IMR-90 (cell line): ENCODE data around the gene CCDC27. TPM values are rescaled to one million over a fixed set of nuclear protein-coding genes. Genes with fewer than 3 reads are reported as not detected.

ENCODE experiments used
- ATAC-seq: fragments of 200-7000 bp; cut with Tn5 transposase; 2 replicates; pipeline ENCODE4 v1.9.1; 2020; ENCODE audit warnings: low read depth, mild to moderate bottlenecking, moderate library complexity
- BruUV-seq: library from RNA; stranded (reverse); fragments of 400-500 nt; replicated peaks from 2 replicates; lab custom pipeline; 2021; lab: Mats Ljungman, UMichigan
- CTCF ChIA-PET: fragments of 300-600 bp; formaldehyde crosslinking; extraction: SDS; loops from one replicate; lab custom pipeline; 2021; ENCODE audit warnings: antibody characterized with exemption; lab: Yijun Ruan, JAX
- POLR2A ChIA-PET: fragments of 300-600 bp; sonication (Branson Sonifier 250); formaldehyde crosslinking; loops from one replicate; lab custom pipeline; 2022; ENCODE audit warnings: antibody characterized with exemption; ENCODE audit not compliant: unreplicated experiment; lab: Charles Lee
- DNase-seq: peaks from one replicate; pipeline ENCODE4 v3.0.0; 2013
- H2AFZ ChIP-seq: replicated peaks from 2 replicates; pipeline ENCODE3; 2013; ENCODE audit warnings: low read length, mild to moderate bottlenecking; ENCODE audit not compliant: poor library complexity
- H2AK5ac ChIP-seq: 2 replicates; pipeline ENCODE4 v1.6.1; 2013; ENCODE audit warnings: low read depth, low read length, inconsistent platforms
- H2AK9ac ChIP-seq: replicated peaks from 2 replicates; pipeline ENCODE3; 2013; ENCODE audit warnings: mild to moderate bottlenecking, low read depth, low read length, moderate library complexity; ENCODE audit not compliant: poor library complexity
- H2BK120ac ChIP-seq: 2 replicates; pipeline ENCODE4 v1.6.1; 2013; ENCODE audit warnings: low read depth, low read length, inconsistent platforms
- H2BK15ac ChIP-seq: 3 replicates; pipeline ENCODE4 v1.6.1; 2013; ENCODE audit warnings: low read depth, low read length, inconsistent platforms
- H2BK20ac ChIP-seq: 2 replicates; pipeline ENCODE4 v1.6.1; 2013; ENCODE audit warnings: low read depth, mild to moderate bottlenecking, inconsistent platforms, low read length, moderate library complexity
- H2BK5ac ChIP-seq: 2 replicates; pipeline ENCODE4 v1.6.1; 2013; ENCODE audit warnings: mild to moderate bottlenecking, low read depth, low read length, inconsistent platforms; ENCODE audit not compliant: poor library complexity, severe bottlenecking
- H3K14ac ChIP-seq: replicated peaks from 2 replicates; pipeline ENCODE4 v1.6.1; 2013; ENCODE audit warnings: low read depth, low read length, inconsistent platforms
- H3K18ac ChIP-seq: 2 replicates; pipeline ENCODE4 v1.6.1; 2013; ENCODE audit warnings: low read depth, low read length, control low read depth
- H3K23ac ChIP-seq: 2 replicates; pipeline ENCODE4 v1.6.1; 2013; ENCODE audit warnings: low read depth, low read length, inconsistent platforms
- H3K27ac ChIP-seq: 2 replicates; pipeline ENCODE4 v1.5.1; 2013; ENCODE audit warnings: mild to moderate bottlenecking, control low read depth, low read length; ENCODE audit not compliant: insufficient read depth
- H3K27me3 ChIP-seq: 2 replicates; pipeline ENCODE4 v1.6.1; 2013; ENCODE audit warnings: low read length; ENCODE audit not compliant: control insufficient read depth, insufficient read depth
- H3K36me3 ChIP-seq: 2 replicates; pipeline ENCODE4 v1.6.1; 2013; ENCODE audit warnings: low read length, mixed read lengths; ENCODE audit not compliant: control insufficient read depth, insufficient read depth
- H3K4ac ChIP-seq: 2 replicates; pipeline ENCODE4 v1.6.1; 2013; ENCODE audit warnings: low read depth, low read length, inconsistent platforms
- H3K4me1 ChIP-seq: 2 replicates; pipeline ENCODE4 v1.6.1; 2013; ENCODE audit warnings: low read length, mixed read lengths; ENCODE audit not compliant: control insufficient read depth, insufficient read depth
- H3K4me2 ChIP-seq: 2 replicates; pipeline ENCODE4 v1.6.1; 2013; ENCODE audit warnings: low read depth, mild to moderate bottlenecking, control low read depth, low read length, moderate library complexity
- H3K4me3 ChIP-seq: 2 replicates; pipeline ENCODE4 v1.5.1; 2013; ENCODE audit warnings: low read depth, mild to moderate bottlenecking, control low read depth, low read length, moderate library complexity; ENCODE audit not compliant: insufficient read depth
- H3K56ac ChIP-seq: 2 replicates; pipeline ENCODE4 v1.6.1; 2013; ENCODE audit warnings: low read length, inconsistent platforms; ENCODE audit not compliant: insufficient read depth; ENCODE audit errors: extremely low read depth
- H3K79me1 ChIP-seq, 2 experiments: 2 replicates each; pipeline ENCODE4 v1.6.1; 2013; ENCODE audit warnings: low read length in 2 of 2, inconsistent platforms in 1 of 2, low read depth in 1 of 2
- H3K9ac ChIP-seq: 2 replicates; pipeline ENCODE4 v1.6.1; 2013; ENCODE audit warnings: low read depth, low read length, control low read depth
- H3K9me1 ChIP-seq: 2 replicates; pipeline ENCODE4 v1.6.1; 2013; ENCODE audit warnings: low read length, inconsistent platforms; ENCODE audit not compliant: insufficient read depth
- H3K9me3 ChIP-seq: 2 replicates; pipeline ENCODE4 v1.6.1; 2013; ENCODE audit warnings: low read length; ENCODE audit not compliant: control insufficient read depth, insufficient read depth
- H4K20me1 ChIP-seq: 2 replicates; pipeline ENCODE4 v1.6.1; 2013; ENCODE audit warnings: low read length, inconsistent platforms; ENCODE audit not compliant: insufficient read depth
- H4K5ac ChIP-seq: 2 replicates; pipeline ENCODE4 v1.6.1; 2013; ENCODE audit warnings: mild to moderate bottlenecking, low read depth, low read length, control low read depth
- H4K8ac ChIP-seq, 2 experiments: 2 replicates each; pipeline ENCODE4 v1.6.1; 2013; ENCODE audit warnings: low read depth in 2 of 2, low read length in 2 of 2, control low read depth in 1 of 2, inconsistent platforms in 1 of 2
- H4K91ac ChIP-seq: 2 replicates; pipeline ENCODE4 v1.6.1; 2013; ENCODE audit warnings: low read depth, low read length, inconsistent platforms; ENCODE audit not compliant: insufficient read depth
- CEBPB ChIP-seq: IDR thresholded peaks from 2 replicates; pipeline ENCODE4 v1.6.1; 2012; ENCODE audit warnings: low read depth, low read length, improper control_type of control experiment
- CTCF ChIP-seq: conservative IDR thresholded peaks from 2 replicates; pipeline ENCODE4 v1.5.1; 2012; ENCODE audit warnings: mild to moderate bottlenecking, low read depth, low read length, improper control_type of control experiment
- FOS ChIP-seq: fragments of 150-350 bp; IDR thresholded peaks from 2 replicates; pipeline ENCODE4 v1.6.1; 2016; ENCODE audit warnings: low read depth, low read length
- SMC3 ChIP-seq: fragments of 150-350 bp; IDR thresholded peaks from 2 replicates; pipeline ENCODE4 v1.6.1; 2016; ENCODE audit warnings: low read depth, mild to moderate bottlenecking, antibody characterized with exemption, low read length, moderate library complexity
- WGBS, 2 experiments: methylation state at CpG; one replicate each; pipeline versions ENCODE4 v1.1.5 to v1.1.7; 2013; ENCODE audit warnings: missing lambda C conversion rate in 2 of 2; ENCODE audit not compliant: insufficient read length in 1 of 2; ENCODE audit errors: extremely low coverage in 2 of 2; 5-methylcytosine and 5-hydroxymethylcytosine counted together
- dilution Hi-C: fragments of 300-500 bp; cut with HindIII; formaldehyde crosslinking; loops from one replicate; pipeline ENCODE4 v1.14.3; 2018; ENCODE audit warnings: low sequenced_read_pairs; ENCODE audit not compliant: unreplicated experiment
- in situ Hi-C: fragments of 300-500 bp; cut with MboI; formaldehyde crosslinking; loops from 3 replicates; pipeline ENCODE4 v1.14.3; 2019; ENCODE audit warnings: low sequenced_read_pairs, inconsistent platforms, mixed read lengths
- intact Hi-C: fragments of 100-400 bp; cut with micrococcal nuclease; formaldehyde crosslinking; loops from 2 replicates; pipeline ENCODE4 v1.10.0; 2022
- polyA plus RNA-seq, 3 experiments: library from polyadenylated mRNA; depleted of rRNA; stranded (reverse); fragments of >200 nt; gene quantifications; 2 replicates each; pipeline ENCODE4 v1.2.3, GENCODE V29; 2012; ENCODE audit warnings: low replicate concordance in 1 of 3
- total RNA-seq: library from RNA; depleted of rRNA; stranded (reverse); fragments of >200 nt; gene quantifications from 2 replicates; pipeline ENCODE4 v1.2.3, GENCODE V29; 2012
- TF ChIP-seq, protein P1 (sequence below): fragments of 150-350 bp; IDR thresholded peaks from 2 replicates; pipeline ENCODE4 v1.6.1; 2016; ENCODE audit warnings: low read depth, mild to moderate bottlenecking, low read length, moderate library complexity, borderline replicate concordance

The CCDC27 gene
- total and polyA plus RNA-seq, 2 of the 4 experiments (the other 2 are of a cell fraction) = not detected

GRCh38 chr1:3736708-3737107 lies 15.5 kb upstream of the CCDC27 start:
- Histone ChIP-seq H3K4ac (no peak overlapping the region), H3K4me3 (no peak overlapping the region), H3K36me3 (peaks cover 34% of the 10 kb centered on the region), H3K27me3 (no peaks in the 10 kb centered on the region; the same call in 1 of the 2 replicates), H2BK20ac (no peak overlapping the region), H2AFZ (no peak overlapping the region), H3K79me1 (no peaks in the 10 kb centered on the region), H2BK5ac (no peak overlapping the region), H4K5ac (no peak overlapping the region), H3K14ac (no peak overlapping the region), H3K4me1 (no peaks in the 10 kb centered on the region), H2BK120ac (no peak overlapping the region), H3K9me3 (no peaks in the 10 kb centered on the region), H2AK9ac (no peak overlapping the region), H3K9ac (no peak overlapping the region), H4K91ac (no peak overlapping the region), H3K23ac (no peak overlapping the region), H4K8ac (no peak overlapping the region), H2AK5ac (no peak overlapping the region), H2BK15ac (no peak overlapping the region), H4K20me1 (no peaks in the 10 kb centered on the region), H3K56ac (no peak overlapping the region), H3K27ac (no peak overlapping the region), H3K4me2 (no peak overlapping the region), H3K18ac (no peak overlapping the region), H3K9me1 (no peaks in the 10 kb centered on the region)
- intact Hi-C loops = no loop called here
- DNase-seq (no peak), ATAC-seq (no peak)
- in situ Hi-C loops = no loop called here
- no TSS peak for BruUV-seq
- 90% methylated on average over 2 of the region's 14 CpGs; no CpG with 5 or more reads in 1 of the 2 experiments for WGBS, 2 experiments
- no peak for TF ChIP-seq SMC3
- TF ChIP-seq CTCF = no peak
- TF ChIP-seq, protein P1, sequence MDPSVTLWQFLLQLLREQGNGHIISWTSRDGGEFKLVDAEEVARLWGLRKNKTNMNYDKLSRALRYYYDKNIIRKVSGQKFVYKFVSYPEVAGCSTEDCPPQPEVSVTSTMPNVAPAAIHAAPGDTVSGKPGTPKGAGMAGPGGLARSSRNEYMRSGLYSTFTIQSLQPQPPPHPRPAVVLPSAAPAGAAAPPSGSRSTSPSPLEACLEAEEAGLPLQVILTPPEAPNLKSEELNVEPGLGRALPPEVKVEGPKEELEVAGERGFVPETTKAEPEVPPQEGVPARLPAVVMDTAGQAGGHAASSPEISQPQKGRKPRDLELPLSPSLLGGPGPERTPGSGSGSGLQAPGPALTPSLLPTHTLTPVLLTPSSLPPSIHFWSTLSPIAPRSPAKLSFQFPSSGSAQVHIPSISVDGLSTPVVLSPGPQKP = no peak
- TF ChIP-seq FOS = no peak
- TF ChIP-seq CEBPB = no peak
- ChIA-PET POLR2A (no interaction called here), CTCF (no interaction called here)
- dilution Hi-C loops = no loop called here
